Smooth muscle cell (in vitro differentiated cells): ENCODE results near the gene EBP. TPM values are rescaled to one million over a fixed set of nuclear protein-coding genes. Genes with fewer than 3 reads are reported as not detected.

Source experiments
- DNase-seq: peaks from one replicate; lab custom pipeline; 2025; ENCODE audit not compliant: unreplicated experiment; lab: John Stamatoyannopoulos, UW
- H2AFZ ChIP-seq: fragments of 200-600 bp; sonication (generic); 2 replicates; pipeline ENCODE4 v1.6.0; 2016; ENCODE audit warnings: antibody characterized with exemption, low read depth, mild to moderate bottlenecking
- H3F3A ChIP-seq: fragments of 200-600 bp; sonication (generic); 2 replicates; pipeline ENCODE4 v1.6.0; 2017; ENCODE audit warnings: antibody characterized with exemption, low read depth
- H3K27ac ChIP-seq: fragments of 200-600 bp; sonication (generic); 2 replicates; pipeline ENCODE4 v1.5.1; 2016; ENCODE audit warnings: low read depth, mild to moderate bottlenecking
- H3K27me3 ChIP-seq: fragments of 200-600 bp; sonication (generic); 2 replicates; pipeline ENCODE4 v1.6.1; 2016; ENCODE audit warnings: low read depth, mild to moderate bottlenecking
- H3K36me3 ChIP-seq: fragments of 200-600 bp; sonication (generic); 2 replicates; pipeline ENCODE4 v1.5.1; 2016; ENCODE audit warnings: low read depth
- H3K4me1 ChIP-seq: fragments of 200-600 bp; sonication (generic); 2 replicates; pipeline ENCODE4 v1.5.1; 2016; ENCODE audit warnings: low read depth
- H3K4me2 ChIP-seq: fragments of 200-600 bp; sonication (generic); 2 replicates; pipeline ENCODE4 v1.6.0; 2016; ENCODE audit warnings: mild to moderate bottlenecking
- H3K4me3 ChIP-seq: fragments of 200-600 bp; sonication (generic); 2 replicates; pipeline ENCODE4 v1.5.1; 2016; ENCODE audit warnings: mild to moderate bottlenecking
- H3K79me2 ChIP-seq: fragments of 200-600 bp; sonication (generic); 2 replicates; pipeline ENCODE4 v1.6.0; 2016; ENCODE audit warnings: low read depth, mild to moderate bottlenecking
- H3K9ac ChIP-seq: fragments of 200-600 bp; sonication (generic); 2 replicates; pipeline ENCODE4 v1.6.0; 2016; ENCODE audit warnings: low read depth
- H3K9me3 ChIP-seq: fragments of 200-600 bp; sonication (generic); replicated peaks from 2 replicates; pipeline ENCODE4 v1.5.1; 2016; ENCODE audit warnings: low read depth
- H4K20me1 ChIP-seq: fragments of 200-600 bp; sonication (generic); 2 replicates; pipeline ENCODE4 v1.6.0; 2016; ENCODE audit warnings: low read depth
- WGBS: methylation state at CpG from one replicate; pipeline ENCODE4 v1.1.7; 2016; ENCODE audit warnings: low lambda C conversion rate; 5-methylcytosine and 5-hydroxymethylcytosine counted together
- polyA plus RNA-seq: library from polyadenylated mRNA; unstranded; fragments of >200 nt; fragmentation: Nextera tagmentation; extraction: Ambion mirVana; gene quantifications from 2 replicates; pipeline ENCODE4 v1.2.1, GENCODE V29; 2016
- total RNA-seq: library from RNA; depleted of rRNA; stranded (reverse); fragments of >200 nt; gene quantifications from 2 replicates; pipeline ENCODE4 v1.2.3, GENCODE V29; 2014
- TF ChIP-seq, protein P1 (sequence below): fragments of 200-600 bp; sonication (generic); IDR thresholded peaks from 2 replicates; pipeline ENCODE4 v1.5.1; 2017; ENCODE audit warnings: borderline replicate concordance, mild to moderate bottlenecking, antibody characterized with exemption; ENCODE audit not compliant: insufficient read depth, poor library complexity, severe bottlenecking

EBP gene
- total and polyA plus RNA-seq, 2 experiments from 2014 or later = 63.0 to 85.5 TPM

- Histone ChIP-seq H3K4me1 (no peaks in the 10 kb centered on the region), H3K36me3 (peaks cover 4% of the 10 kb centered on the region), H3K27ac (peak overlapping the region; percentile 90), H3K27me3 (no peaks in the 10 kb centered on the region), H3K4me2 (no peak overlapping the region), H3K9ac (peak overlapping the region; percentile 78), H3K9me3 (no peaks in the 10 kb centered on the region), H3K79me2 (no peaks in the 10 kb centered on the region), H3K4me3 (no peak overlapping the region), H2AFZ (no peak overlapping the region), H4K20me1 (no peaks in the 10 kb centered on the region), H3F3A (no peaks in the 10 kb centered on the region)
- TF ChIP-seq, protein P1, sequence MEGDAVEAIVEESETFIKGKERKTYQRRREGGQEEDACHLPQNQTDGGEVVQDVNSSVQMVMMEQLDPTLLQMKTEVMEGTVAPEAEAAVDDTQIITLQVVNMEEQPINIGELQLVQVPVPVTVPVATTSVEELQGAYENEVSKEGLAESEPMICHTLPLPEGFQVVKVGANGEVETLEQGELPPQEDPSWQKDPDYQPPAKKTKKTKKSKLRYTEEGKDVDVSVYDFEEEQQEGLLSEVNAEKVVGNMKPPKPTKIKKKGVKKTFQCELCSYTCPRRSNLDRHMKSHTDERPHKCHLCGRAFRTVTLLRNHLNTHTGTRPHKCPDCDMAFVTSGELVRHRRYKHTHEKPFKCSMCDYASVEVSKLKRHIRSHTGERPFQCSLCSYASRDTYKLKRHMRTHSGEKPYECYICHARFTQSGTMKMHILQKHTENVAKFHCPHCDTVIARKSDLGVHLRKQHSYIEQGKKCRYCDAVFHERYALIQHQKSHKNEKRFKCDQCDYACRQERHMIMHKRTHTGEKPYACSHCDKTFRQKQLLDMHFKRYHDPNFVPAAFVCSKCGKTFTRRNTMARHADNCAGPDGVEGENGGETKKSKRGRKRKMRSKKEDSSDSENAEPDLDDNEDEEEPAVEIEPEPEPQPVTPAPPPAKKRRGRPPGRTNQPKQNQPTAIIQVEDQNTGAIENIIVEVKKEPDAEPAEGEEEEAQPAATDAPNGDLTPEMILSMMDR = no peak
- DNase-seq = no peak
- 55% methylated on average over 10 of the region's 10 CpGs for WGBS
These were observed 34.2 kb upstream of the EBP start for GRCh38 chrX:48487362-48487798.

GRCh38 chrX:48488034-48488433 lies 33.6 kb upstream of the EBP start:
- Histone ChIP-seq H3K36me3 (peaks cover 1% of the 10 kb centered on the region), H3K4me2 (no peak overlapping the region), H3K27ac (peak overlapping the region; percentile 90), H3F3A (no peaks in the 10 kb centered on the region), H4K20me1 (no peaks in the 10 kb centered on the region), H3K9me3 (no peaks in the 10 kb centered on the region), H3K4me1 (no peaks in the 10 kb centered on the region), H3K4me3 (no peak overlapping the region), H3K27me3 (no peaks in the 10 kb centered on the region), H2AFZ (no peak overlapping the region), H3K79me2 (no peaks in the 10 kb centered on the region), H3K9ac (peak overlapping the region; percentile 76)
- TF ChIP-seq, protein P1 = no peak
- DNase-seq = no peak
- WGBS = 85% methylated on average over 3 of the region's 3 CpGs

DNA sequence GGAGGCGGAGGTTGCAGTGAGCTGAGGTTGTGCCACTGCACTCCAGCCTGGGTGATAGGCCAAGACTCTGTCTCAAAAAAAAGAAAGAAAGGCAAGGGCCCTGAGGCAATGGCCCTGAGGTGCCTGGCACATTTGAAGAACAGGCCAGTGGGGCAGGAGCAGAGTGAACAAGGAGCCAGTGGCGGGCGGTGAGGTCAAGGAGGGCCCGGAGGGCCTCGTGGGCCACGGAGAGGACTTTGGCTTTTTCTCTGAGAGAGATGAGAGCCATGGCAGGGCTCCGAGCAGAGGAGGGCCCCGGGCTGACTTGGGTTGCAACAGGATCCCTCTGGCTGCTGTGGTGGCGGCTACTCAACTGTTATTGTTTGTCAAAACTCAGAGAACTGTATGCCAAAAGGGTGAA lies 32.3 kb upstream of the EBP start:
- no peak for DNase-seq
- H3K27ac ChIP-seq = no peak overlapping the region
- H3K36me3 ChIP-seq = no peaks in the 10 kb centered on the region
- no peak overlapping the region for H2AFZ ChIP-seq
- H3K4me1 ChIP-seq = no peaks in the 10 kb centered on the region
- H3K4me2 ChIP-seq = no peak overlapping the region
- TF ChIP-seq, protein P1 = no peak
- no peaks in the 10 kb centered on the region for H3F3A ChIP-seq
- 79% methylated on average over 9 of the region's 9 CpGs for WGBS
- H3K9ac ChIP-seq = no peak overlapping the region
- H4K20me1 ChIP-seq = no peaks in the 10 kb centered on the region
- no peaks in the 10 kb centered on the region for H3K27me3 ChIP-seq
- H3K79me2 ChIP-seq = no peaks in the 10 kb centered on the region
- H3K4me3 ChIP-seq = no peak overlapping the region
- no peaks in the 10 kb centered on the region for H3K9me3 ChIP-seq

DNA sequence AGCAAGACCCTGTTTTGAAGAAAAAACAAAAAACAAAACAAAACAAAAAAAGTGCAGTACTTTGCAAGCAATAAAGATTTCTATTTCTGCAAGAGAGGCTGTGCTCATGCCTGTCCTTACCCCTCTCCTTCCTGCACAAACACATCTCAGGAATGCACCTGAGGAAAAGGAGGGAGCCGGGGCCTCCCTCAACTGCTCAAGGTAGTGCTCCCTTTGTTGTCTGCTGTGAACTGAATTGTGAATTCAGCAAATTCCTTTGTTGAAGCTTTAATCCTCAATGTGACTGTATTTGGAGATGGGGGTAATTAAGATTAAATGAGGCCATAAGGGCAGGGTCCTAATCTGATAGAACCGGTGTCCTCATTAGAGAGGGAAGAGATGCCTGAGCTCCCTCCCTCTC lies 31.7 kb upstream of the EBP start:
- Histone ChIP-seq H2AFZ (no peak overlapping the region), H3K4me2 (no peak overlapping the region), H3K79me2 (no peaks in the 10 kb centered on the region), H3K27me3 (no peaks in the 10 kb centered on the region), H3K27ac (peak overlapping the region; percentile 24), H3K9me3 (no peaks in the 10 kb centered on the region), H4K20me1 (no peaks in the 10 kb centered on the region), H3K4me3 (no peak overlapping the region), H3K36me3 (no peaks in the 10 kb centered on the region), H3K4me1 (no peaks in the 10 kb centered on the region), H3F3A (no peaks in the 10 kb centered on the region), H3K9ac (no peak overlapping the region)
- 78% methylated on average over 2 of the region's 2 CpGs for WGBS
- no peak for DNase-seq
- TF ChIP-seq, protein P1 = no peak
